Stimulated activated CD8-positive, alpha-beta memory T cell treated with anti-CD3 and anti-CD28 coated beads, Interleukin-12 subunit alpha, Interleukin-12 subunit beta, amount 100 ng/mL, for 4 hours (primary cell): ENCODE results near the gene SPATA6L.
A peak's percentile ranks its signal among the peaks of the same experiment; 100 is the strongest.
"Not testable (repeated sequence)": the region's sequence is repeated elsewhere in the genome, so short reads cannot be mapped to it uniquely, and the experiment has no call there.

Experiments used
- DNase-seq: peaks from one replicate; pipeline ENCODE4 v3.0.0-alpha.2; 2020; ENCODE audit warnings: low read depth

Gene SPATA6L

DNA sequence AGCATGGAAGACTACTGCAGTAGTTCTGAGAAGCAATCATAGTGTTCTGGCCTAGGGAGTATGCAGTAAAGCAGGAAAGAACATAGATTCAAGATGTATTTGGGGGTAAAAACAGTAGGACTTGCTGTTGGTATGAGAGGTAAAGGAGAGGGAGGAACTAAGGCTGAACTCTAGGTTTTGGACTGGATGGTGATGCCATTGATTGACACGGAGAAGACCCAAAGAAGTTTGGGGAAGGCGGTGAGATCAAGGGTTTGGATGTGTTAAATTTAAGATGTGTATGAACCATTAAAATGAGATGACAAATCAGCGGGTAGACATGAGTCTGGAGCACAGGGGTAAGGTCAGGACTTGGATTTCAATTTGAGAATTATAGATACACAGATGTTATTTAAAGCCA, 11.1 kb upstream of the SPATA6L start:
- no peak for DNase-seq

- no peak for DNase-seq
Observed at GRCh38 chr9:4674783-4675182, 8.5 kb upstream of the SPATA6L start.

DNA sequence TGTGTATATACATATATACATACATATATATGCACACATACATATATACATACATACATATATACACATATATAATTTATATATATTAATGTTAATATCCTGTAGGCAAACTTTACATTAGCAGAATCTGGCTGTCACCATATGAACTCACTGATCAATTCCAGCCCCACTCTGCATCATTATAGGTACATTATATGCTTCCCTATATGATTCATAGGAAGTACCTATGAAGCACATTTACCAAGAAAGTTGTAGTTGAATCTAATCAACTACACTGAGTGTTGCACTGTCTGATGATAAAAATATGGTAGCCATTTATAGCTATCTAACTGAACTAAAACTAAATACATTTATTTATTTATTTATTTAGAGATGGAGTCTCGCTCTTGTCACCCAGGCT, 5.5 kb upstream of the SPATA6L start:
- no peak for DNase-seq

- no peak for DNase-seq
Observed at GRCh38 chr9:4670591-4670990, 4.3 kb upstream of the SPATA6L start.

GRCh38 chr9:4669890-4670289, 3.6 kb upstream of the SPATA6L start:
- no peak for DNase-seq

DNA sequence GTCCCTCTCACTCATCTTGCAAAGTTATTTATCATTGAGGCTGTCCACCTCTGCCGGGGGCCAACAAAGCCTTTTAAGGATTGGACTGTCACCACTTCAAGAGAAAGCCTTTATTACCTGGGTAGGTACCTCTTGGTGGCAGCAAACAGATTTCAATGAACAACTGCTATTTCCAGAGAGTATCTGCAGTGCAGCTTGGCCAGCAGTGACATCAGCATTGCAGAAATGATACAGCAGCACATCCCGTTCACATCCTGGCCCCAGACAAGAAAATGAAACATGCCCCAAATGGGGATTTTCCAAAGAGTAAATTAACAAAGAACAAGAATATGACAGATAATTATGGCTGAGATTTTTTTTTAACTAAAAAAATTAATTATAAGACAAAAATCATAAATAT, 2.3 kb upstream of the SPATA6L start:
- DNase-seq, result no peak

GRCh38 chr9:4667681-4668080, 1.4 kb upstream of the SPATA6L start:
- DNase-seq, result no peak

GRCh38 chr9:4665357-4665756, 923 bp downstream of the SPATA6L start:
- no peak for DNase-seq

DNA sequence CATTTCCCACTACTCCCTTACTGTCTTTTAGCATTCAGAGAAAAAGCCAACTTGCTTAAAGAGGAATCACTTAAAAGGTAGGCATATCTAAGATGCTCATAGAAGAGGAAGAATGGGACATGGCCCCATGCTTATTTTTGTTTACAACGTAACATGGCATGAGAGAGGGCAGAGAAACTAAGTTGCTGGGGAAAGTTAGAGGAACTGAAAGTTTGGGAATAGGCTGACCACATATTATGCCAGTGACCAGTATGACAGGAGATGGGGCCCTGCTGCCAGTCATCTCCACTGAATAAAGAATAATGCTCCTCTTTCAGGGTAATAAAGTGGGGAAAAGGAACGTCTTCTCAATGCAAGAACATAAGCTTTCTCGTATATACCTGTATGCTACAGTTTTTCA, 2.3 kb downstream of the SPATA6L start:
- DNase-seq, result no peak

DNA sequence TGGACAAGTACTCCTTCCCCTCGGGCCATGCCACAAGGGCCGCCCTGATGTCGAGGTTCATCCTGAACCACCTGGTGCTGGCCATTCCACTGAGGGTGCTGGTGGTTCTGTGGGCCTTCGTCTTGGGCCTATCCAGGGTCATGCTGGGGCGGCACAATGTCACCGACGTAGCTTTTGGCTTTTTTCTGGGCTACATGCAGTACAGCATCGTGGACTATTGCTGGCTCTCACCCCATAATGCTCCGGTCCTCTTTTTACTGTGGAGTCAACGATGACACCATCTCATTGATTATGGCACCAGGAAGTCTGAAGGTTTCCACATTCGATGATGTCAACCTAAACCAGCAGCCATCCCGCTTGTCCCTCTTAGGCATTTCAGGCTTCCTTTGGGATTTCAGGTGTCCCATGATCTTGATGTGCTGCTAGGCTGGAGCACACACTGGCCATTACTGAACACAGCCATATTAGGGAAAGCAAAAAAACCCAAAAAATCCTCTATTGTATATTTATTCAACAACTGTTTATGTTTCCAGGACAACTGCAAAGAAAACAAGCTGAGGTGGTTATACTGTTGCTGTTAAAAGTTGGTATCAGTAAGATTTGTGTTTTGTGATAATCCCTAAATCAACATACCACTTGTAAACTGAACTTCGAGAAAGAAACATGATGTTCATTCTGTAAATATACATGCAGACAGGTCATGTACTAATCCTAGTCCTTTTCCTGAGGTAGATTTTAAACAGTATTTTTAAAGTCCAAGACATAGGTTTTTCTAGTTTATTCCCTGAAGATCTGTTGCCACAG, 3.1 kb downstream of the SPATA6L start:
- no peak for DNase-seq

GRCh38 chr9:4662108-4662988, 3.9 kb downstream of the SPATA6L start, which contains the start of gene PLPP6:
PLPP6 (plus strand) TSS chr9:4662294; CDS start chr9:4662376, 82 bp downstream.
- peak; percentile 53 for DNase-seq

GRCh38 chr9:4661611-4662010, 4.7 kb downstream of the SPATA6L start:
- no peak for DNase-seq

GRCh38 chr9:4661165-4661564, 5.1 kb downstream of the SPATA6L start:
- DNase-seq, result no peak

GRCh38 chr9:4660665-4661064, 5.6 kb downstream of the SPATA6L start:
- DNase-seq, result not testable (repeated sequence)

DNA sequence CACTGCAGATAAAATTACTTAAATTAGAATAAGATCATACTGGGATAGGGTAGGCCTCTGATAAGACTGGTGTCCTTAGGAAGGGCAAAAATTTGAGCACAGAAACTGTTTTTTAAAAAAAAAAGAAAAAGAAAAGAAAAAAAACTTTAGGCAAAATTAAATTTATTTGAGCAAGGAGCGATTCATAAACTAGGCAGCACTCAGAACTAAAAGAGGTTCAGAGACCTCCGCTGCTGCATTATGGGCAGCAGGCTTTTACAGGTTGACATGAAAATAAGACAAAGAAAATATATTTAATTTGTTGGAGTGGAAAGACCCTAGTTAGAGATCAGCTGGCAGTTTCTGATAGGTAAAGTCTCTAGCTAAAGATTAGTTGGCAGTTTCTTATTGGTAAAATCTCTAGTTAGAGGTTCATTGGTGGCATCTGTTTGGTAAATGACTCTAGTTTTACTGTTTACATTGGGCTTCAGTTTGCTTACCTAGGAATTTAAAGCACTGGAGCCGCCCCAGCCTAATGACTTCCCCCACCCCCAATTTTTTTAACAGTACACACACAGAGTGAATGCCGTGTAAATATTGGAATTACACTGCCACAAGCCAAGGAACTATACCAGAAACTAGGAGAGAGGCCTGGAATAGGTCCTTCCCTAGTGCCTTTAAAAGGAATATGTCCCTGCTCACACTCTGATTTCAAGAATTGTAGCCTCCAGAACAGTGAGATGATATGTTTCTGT, 8.7 kb downstream of the SPATA6L start:
- no peak for DNase-seq

- no peak for DNase-seq
Observed at GRCh38 chr9:4656621-4657020, 9.7 kb downstream of the SPATA6L start.

DNA sequence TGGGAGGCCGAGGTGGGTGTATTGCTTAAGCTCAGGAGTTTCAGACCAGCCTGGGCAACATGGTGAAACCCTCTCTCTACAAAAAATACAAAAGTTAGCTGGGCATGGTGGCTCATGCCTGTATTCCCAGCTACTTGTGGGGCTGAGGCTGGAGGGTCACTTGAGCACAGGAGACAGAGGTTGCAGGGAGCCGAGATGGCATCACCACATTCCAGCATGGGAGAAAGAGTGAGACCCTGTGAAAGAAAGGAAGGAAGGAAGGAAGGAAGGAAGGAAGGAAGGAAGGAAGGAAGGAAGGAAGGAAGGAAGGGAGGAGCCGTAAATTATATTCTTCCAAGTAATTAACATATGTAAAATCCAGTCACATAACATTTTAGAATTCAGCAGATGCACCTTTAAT, 10.1 kb downstream of the SPATA6L start:
- DNase-seq, result not testable (repeated sequence)

DNA sequence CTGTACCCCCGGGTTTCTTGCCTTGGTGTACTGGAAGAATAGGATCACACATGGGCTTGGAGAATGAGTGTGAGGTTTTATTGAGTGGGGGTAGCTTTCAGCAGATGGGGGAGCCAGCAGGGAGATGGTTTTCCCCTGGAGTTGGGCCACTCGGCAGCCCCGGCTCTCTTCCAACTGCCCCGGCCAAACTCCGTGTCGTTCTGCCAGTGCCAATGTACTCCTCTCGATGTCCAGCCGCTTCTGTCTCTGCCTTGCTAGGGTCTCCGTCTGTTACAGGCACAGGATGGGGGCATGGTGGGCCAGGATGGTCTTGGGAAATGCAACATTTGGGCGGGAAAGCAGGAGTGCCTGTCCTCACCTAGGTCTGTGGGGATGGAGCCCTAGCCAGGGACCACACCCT, 11.7 kb downstream of the SPATA6L start:
- DNase-seq, result no peak

- DNase-seq, result no peak
Observed at GRCh38 chr9:4654084-4654483, 12.2 kb downstream of the SPATA6L start.

DNA sequence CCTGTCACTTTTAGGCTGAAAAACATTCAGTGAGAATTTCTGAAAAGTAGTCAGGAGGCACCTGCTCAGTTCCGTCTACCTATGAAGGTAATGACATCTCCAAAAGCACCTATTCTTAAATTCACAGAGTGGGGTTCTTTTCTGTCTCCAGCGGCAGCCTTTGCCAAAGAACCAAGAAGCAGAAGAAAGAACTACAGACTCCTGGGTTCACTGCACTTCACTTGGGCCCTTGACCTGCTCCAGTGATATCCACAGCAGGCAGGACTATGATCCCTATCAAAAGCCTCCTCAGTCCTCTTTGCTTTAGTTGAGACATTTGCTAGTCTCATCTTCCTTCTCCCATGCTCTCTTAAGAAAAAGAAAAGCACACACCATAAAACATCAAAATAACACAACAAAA, 23.9 kb downstream of the SPATA6L start:
- DNase-seq, result no peak

- DNase-seq, result no peak
Observed at GRCh38 chr9:4640027-4640426, 26.3 kb downstream of the SPATA6L start.

DNA sequence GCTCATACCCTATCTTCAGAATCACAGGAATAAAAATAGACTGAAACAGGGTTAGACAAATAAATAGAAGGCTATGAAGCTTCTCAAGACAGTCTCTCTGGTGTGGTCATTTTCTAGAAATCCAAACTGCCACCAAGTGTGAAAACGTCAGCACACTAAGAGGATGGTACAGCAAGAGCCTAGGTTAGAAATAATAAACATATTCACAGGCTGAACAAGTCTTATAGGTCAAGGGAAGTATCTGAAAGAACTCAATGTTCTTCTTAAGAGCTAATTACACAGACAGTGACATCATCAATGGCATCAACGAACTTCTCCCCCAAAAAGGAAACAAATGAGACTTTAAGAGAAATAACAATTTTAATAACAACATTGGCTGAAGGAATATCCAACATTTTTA, 26.9 kb downstream of the SPATA6L start:
- DNase-seq, result no peak

DNA sequence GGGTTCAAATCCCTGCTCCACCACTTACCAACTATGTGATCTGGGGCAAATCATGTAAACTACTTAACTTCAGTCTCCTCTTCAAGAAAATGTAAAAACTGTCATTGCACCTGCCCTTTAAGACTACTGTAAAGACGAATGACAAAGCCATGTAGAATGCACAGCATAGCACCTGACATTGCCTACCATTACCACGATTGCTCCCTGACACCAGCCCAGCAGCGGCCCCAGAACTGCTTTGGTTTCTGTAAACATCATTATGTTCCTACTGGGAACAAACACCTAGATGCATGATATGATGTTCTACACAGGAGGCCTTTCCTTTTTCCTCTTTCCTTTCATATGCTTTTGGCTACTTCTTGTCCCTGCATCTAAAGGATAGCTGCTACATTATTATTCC, 27.3 kb downstream of the SPATA6L start:
- DNase-seq, result no peak
